GM12892 (cell line): Measurements from ENCODE around the gene CST3.

ENCODE experiments used
- POLR2A ChIP-seq: IDR thresholded peaks from 2 replicates; pipeline ENCODE4 v1.6.1; 2011; ENCODE audit warnings: low read depth, low read length, control low read depth
- POLR2AphosphoS5 ChIP-seq: IDR thresholded peaks from 2 replicates; pipeline ENCODE4 v1.6.1; 2011; ENCODE audit warnings: low read depth, low read length, control low read depth

- TF ChIP-seq POLR2A (no peak), POLR2AphosphoS5 (no peak)
Observed at GRCh38 chr20:23622839-23623343, 14.9 kb downstream of the CST3 start.
